Measurements from ENCODE around the gene B3GNT3.

B3GNT3 gene

DNA sequence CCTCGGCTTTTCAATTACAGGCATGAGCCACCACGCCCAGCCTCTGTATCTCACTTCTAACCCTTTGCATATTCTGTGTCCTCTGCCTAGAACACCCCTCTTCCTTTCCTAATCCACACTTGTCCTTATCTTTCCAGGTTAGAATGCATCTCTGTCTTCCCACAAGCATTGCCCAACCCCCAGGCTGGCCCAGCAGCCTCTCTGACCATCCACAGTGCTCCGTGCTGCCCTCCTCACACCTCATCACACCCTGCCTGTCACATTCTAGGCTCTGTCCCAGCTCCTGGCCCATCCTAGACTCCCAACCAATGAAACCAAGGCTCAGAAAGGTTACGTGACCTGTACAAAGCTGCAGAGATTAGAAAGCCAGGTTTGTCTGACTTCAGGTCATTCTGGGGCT lies 41.6 kb downstream of the B3GNT3 start:
- TF ChIP-seq, protein P1, sequence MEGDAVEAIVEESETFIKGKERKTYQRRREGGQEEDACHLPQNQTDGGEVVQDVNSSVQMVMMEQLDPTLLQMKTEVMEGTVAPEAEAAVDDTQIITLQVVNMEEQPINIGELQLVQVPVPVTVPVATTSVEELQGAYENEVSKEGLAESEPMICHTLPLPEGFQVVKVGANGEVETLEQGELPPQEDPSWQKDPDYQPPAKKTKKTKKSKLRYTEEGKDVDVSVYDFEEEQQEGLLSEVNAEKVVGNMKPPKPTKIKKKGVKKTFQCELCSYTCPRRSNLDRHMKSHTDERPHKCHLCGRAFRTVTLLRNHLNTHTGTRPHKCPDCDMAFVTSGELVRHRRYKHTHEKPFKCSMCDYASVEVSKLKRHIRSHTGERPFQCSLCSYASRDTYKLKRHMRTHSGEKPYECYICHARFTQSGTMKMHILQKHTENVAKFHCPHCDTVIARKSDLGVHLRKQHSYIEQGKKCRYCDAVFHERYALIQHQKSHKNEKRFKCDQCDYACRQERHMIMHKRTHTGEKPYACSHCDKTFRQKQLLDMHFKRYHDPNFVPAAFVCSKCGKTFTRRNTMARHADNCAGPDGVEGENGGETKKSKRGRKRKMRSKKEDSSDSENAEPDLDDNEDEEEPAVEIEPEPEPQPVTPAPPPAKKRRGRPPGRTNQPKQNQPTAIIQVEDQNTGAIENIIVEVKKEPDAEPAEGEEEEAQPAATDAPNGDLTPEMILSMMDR (IDR thresholded peaks at IDR 0.05) = no peak

DNA sequence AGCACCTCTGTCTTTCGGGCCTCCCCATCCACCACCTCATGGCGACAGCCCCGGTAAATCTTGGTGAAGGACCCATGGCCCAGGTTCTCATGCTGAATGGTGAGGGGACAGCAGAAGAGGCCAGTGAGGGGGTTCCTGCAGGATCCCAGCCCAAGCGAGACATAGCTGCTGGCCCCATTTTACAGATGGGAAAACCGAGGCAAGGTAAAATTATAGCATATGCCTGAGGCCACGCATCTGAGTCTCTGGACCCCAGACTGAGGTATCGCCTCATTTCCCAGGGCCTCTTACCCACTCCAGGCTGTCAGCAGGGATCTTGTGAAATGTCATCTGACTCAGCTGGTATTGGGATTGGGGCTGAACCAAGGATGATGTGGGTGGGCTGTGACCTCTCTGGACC lies 43.0 kb downstream of the B3GNT3 start:
- TF ChIP-seq, protein P1 (IDR thresholded peaks at IDR 0.05) = no peak

DNA sequence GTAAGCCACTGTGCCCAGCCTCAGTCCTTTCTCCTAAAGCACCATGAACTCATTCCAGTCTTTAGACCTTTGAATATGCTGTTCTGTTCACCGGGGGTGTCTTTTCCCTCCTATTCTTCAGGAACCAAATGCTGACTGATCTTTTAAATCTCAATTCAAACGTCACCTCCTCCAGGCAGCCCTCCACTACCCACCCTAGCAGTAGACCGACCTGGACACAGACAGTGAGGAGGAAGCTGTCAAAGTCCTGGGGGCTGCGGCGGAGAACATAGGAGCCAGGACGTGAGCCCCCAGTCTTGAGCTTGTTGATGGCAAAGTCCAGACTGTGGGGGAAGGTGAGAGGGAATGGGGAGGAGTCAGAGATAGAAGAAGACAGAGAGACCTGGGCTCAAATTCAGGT lies 45.1 kb downstream of the B3GNT3 start:
- TF ChIP-seq, protein P1 (IDR thresholded peaks at IDR 0.05) = no peak

DNA sequence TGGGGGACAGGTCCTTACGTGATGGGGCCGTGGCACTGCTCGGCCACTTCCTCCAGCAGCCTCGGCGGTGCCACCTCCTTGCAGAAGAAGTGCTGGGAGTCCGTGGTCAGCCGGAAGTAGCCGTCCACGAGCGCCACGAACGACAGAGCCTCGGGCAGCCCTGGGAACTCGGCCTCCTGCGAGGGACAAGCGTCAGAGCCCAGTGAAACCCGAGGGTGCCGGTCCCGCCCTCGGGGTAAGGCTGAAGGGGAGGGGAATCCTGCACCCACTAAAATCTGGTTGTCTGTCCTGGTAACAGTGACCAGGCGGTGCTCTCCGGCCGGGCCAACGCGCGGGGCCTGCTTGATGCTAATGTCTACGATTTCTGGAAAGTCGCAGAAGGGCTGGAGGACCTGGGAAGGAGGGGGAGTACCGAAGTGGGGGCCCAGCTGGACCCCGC lies 46.5 kb downstream of the B3GNT3 start:
- TF ChIP-seq, protein P1 (IDR thresholded peaks at IDR 0.05) = no peak

DNA sequence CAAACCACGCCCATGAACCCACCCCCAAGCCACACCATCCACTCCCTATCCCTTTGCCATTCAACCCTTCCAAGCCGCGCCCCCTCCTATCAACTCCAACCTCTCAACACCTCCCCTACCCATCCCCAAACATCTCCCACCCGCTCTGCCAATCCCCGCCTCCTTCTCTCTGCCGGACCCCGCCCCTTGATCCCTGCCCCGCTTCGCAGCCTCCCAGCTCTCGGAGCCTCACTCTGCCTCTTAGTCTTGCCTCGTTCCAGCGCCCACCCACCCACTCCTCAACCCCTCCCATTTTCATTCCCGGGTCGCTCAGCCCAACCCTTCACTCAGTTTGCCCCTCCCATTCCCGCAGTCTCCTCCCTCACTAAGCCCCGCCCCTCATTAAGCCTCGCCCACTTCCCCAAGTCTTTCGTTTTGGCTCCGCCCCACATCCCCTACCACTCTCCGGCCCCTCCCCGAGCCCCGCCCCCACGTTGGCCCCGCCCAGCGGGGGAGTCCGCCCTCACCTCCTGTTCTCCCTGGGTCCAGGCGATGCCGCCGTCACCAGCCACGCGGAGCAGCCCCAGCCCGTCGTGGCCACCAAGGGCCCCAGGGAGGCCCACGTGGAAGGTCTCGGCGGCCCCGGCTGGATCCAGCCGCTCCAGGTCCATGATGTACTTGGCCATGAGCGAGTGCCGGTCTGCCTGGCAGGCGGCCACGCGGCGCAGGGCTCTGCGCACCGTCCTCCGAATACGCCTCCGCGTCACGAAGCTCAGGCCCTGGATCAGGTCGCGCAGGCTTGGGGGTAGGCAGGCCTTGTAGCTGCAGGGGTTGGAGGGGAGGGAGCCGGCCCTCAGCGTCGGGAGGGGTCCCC lies 47.1 kb downstream of the B3GNT3 start:
- TF ChIP-seq, protein P1 (IDR thresholded peaks at IDR 0.05) = no peak

DNA sequence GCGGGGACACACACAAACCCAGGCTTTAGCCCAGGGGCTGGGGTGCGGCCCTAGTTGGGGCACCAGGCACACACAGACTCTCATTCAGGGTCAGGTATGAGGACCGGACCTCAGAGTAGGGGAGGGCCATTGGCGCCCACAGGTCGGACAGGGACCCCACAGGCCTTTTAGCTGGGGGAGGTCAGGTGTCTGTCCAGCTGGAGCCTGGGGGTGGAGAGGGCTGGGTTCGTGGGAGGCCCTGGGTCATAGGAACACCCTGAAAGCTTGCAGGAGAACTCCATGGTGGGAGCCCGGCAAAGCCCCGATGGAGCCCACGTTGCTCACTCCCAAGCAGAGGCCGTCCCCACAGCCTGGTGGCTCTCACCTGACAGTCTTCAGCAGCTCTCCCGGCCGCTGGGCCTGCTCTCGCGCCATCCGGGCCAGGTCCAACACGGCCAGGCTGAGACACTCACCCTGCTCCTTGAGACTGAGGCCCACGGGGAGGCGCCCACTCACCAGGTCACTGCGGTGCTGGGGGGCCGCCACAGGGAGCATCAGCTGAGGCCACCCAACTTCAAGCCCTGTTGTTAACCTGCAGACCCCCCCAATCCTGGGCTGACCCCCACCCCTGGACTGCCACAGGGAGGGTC lies 47.8 kb downstream of the B3GNT3 start:
- TF ChIP-seq, protein P1 (IDR thresholded peaks at IDR 0.05) = no peak

DNA sequence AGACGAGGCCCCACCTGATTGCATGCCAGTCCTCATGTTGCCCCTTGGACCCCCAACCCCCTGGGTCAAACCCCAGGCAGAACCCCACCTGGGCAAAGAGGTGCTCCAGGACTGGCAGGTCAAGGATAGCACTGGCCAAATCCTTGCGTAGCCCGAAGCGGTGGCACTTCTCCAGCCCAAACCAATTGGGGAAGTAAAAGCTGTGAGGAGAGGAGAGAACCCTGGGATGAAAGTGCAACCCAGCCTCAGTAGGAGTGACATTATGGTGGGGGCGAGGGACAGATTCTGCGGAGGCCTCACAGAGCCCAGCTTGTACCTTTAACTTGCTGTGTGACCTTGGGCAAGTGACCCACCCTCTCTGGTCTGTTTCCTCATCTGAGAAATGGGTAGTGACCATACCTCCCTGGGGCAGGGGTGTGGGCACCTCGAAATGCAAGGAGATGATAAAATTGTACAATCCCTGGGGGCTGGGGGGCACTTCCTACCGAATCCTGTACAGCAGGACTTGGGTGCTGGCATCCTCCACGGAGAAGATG lies 48.4 kb downstream of the B3GNT3 start:
- TF ChIP-seq, protein P1 (IDR thresholded peaks at IDR 0.05) = no peak

Measured in LNCAP (cell line).